Thoracic aorta (tissue), 2 donors: Measurements from ENCODE around the gene XPC. TPM values are rescaled to one million over a fixed set of nuclear protein-coding genes. Genes with fewer than 3 reads are reported as not detected.

Experiments used
- ATAC-seq: fragments of 150-250 bp; one replicate; pipeline ENCODE4 v1.8.0; 2017; ENCODE audit warnings: low read depth; ENCODE audit not compliant: insufficient number of reproducible peaks, low FRiP score
- DNase-seq: peaks from one replicate; pipeline ENCODE4 v3.0.0-alpha.2; 2020; ENCODE audit warnings: low spot score
- H3K27ac ChIP-seq, 2 donors: fragments of 200-600 bp; sonication (generic); 1 replicate in 1 of 2; 2 replicates in 1 of 2; pipeline ENCODE4 v1.5.1; 2016; ENCODE audit warnings: mild to moderate bottlenecking in 2 of 2, moderate library complexity in 2 of 2
- H3K27me3 ChIP-seq: fragments of 200-600 bp; sonication (generic); replicated peaks from 2 replicates; pipeline ENCODE4 v1.6.0; 2016; ENCODE audit warnings: mild to moderate bottlenecking; ENCODE audit not compliant: insufficient read depth
- H3K36me3 ChIP-seq: fragments of 200-600 bp; sonication (generic); one replicate; pipeline ENCODE4 v1.5.1; 2016
- H3K4me1 ChIP-seq, 2 donors: fragments of 200-600 bp; sonication (generic); 1 replicate in 1 of 2; 2 replicates in 1 of 2; pipeline versions ENCODE4 v1.5.1 to v1.6.0; 2016; ENCODE audit warnings: low read depth in 2 of 2, mild to moderate bottlenecking in 1 of 2; ENCODE audit not compliant: control insufficient read depth in 1 of 2
- H3K4me3 ChIP-seq: fragments of 200-600 bp; sonication (generic); 2 replicates; pipeline ENCODE4 v1.5.1; 2016; ENCODE audit warnings: mild to moderate bottlenecking
- H3K9me3 ChIP-seq: fragments of 200-600 bp; sonication (generic); 2 replicates; pipeline ENCODE4 v1.5.1; 2016
- total RNA-seq, 2 donors: library from RNA; depleted of rRNA; stranded (reverse); fragments of >200 nt; gene quantifications; one replicate each; pipeline versions ENCODE4 v1.1.0 to v1.2.3, GENCODE V29; 2016
- TF ChIP-seq, protein P1 (sequence below): fragments of 200-600 bp; sonication (generic); IDR thresholded peaks from one replicate; pipeline ENCODE4 v1.5.1; 2019; ENCODE audit warnings: antibody characterized with exemption

The XPC gene
- total RNA-seq, 2 donors from 2014 or later: 49.2 to 57.1 TPM

DNA sequence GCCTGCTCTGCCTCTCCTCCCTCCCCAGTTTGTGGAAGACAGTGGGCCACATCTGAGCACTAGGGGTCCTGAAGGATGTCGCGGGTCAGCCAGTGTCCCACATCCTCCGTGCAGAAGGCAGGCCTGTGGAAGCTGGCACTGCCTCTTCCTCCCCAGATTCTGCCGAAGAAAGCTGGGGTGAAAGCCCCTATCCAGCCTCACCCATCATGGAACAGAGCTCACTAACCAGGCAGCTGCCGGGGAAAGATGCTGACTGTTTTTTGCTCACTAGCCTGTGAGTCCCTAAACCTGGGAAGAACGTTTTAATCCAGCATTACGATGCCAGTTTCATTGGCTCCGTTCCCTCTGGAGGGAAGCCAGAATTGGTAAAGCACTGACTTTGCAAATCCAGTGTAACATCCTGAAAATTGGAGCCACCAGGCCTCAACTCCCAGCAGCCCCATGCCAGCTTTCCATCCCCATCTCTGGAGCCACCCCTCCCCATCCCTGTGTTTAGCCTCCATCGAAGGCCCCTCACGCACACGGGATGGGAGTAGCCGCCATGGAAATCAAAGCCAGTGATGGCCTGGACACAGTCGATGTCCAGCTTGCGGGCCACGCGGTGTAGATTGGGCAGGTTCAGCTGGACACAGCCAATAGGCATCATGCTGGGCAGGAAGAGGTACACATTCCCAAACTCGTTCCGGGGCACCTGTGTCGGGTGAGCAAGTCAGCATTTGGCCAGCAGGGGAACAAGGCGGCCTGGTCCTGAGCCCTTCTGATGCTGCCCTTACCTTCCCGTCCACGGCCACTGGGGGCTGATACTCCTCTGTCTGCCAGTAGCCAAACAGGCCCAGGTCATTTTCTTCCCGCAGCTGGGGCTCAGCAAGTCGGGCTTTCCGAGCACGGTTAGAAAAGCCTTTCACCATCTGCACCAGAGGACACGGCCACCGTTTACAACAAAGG lies 30.1 kb downstream of the XPC start:
- no peaks in the 10 kb centered on the region for H3K27me3 ChIP-seq
- H3K4me1 ChIP-seq: peaks cover 34 to 47% of the 10 kb centered on the region in 2 donors
- H3K4me3 ChIP-seq: no peak overlapping the region
- no peak for DNase-seq
- TF ChIP-seq, protein P1, sequence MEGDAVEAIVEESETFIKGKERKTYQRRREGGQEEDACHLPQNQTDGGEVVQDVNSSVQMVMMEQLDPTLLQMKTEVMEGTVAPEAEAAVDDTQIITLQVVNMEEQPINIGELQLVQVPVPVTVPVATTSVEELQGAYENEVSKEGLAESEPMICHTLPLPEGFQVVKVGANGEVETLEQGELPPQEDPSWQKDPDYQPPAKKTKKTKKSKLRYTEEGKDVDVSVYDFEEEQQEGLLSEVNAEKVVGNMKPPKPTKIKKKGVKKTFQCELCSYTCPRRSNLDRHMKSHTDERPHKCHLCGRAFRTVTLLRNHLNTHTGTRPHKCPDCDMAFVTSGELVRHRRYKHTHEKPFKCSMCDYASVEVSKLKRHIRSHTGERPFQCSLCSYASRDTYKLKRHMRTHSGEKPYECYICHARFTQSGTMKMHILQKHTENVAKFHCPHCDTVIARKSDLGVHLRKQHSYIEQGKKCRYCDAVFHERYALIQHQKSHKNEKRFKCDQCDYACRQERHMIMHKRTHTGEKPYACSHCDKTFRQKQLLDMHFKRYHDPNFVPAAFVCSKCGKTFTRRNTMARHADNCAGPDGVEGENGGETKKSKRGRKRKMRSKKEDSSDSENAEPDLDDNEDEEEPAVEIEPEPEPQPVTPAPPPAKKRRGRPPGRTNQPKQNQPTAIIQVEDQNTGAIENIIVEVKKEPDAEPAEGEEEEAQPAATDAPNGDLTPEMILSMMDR: no peak
- H3K9me3 ChIP-seq: no peaks in the 10 kb centered on the region
- ATAC-seq: no peak
- H3K27ac ChIP-seq: peak overlapping the region; percentile 94 to 98
- H3K36me3 ChIP-seq: peaks cover 22% of the 10 kb centered on the region

DNA sequence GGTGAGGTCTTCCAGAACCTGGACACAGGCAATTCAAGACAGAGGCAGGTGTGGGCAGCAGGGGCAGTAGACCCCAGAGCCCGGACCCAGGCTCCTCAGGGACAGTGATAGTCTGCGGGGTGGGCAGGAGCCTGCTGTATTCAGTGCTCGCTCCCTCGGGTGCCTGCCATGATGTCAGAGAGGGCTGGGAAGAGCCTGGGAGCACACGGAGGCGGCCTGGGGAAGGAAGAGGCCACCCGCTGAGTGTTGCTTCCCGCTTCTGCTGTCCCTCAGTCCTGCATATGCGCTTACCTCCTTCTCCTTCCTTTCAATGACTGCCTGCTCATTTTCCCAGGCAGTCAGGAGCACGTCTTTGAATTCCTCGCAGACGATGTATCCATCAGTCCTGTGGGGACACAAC lies 30.8 kb downstream of the XPC start:
- H3K4me1 ChIP-seq: peaks cover 40 to 53% of the 10 kb centered on the region in 2 donors
- DNase-seq: no peak
- no peak overlapping the region for H3K4me3 ChIP-seq
- H3K36me3 ChIP-seq: peaks cover 21% of the 10 kb centered on the region
- H3K27ac ChIP-seq: peak overlapping the region; percentile 94 to 98
- ATAC-seq: no peak
- H3K9me3 ChIP-seq: no peaks in the 10 kb centered on the region
- H3K27me3 ChIP-seq: no peaks in the 10 kb centered on the region
- TF ChIP-seq, protein P1: no peak

DNA sequence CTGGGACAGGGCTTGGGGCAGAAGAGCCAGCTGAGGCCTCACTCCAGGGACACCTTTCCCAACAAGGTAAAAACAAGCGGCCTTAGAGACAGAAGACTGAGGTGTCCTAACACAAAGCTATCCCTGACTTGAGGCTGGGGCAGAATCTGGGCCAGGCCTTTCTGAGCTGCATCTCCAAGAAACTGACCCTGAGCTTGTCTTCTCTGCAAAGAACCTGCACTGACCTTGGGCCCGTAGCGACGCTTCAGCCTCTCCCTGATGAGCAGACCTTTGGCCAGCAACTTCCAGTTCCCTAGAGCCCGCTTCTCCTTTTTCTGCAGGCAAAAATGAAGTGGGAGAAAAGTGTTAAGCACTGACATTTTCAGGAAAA lies 31.4 kb downstream of the XPC start:
- Histone ChIP-seq H3K27me3 (no peaks in the 10 kb centered on the region), H3K9me3 (no peaks in the 10 kb centered on the region), H3K27ac (peak overlapping the region; percentile 94 to 98), H3K4me3 (no peak overlapping the region), H3K4me1 (peaks cover 44 to 59% of the 10 kb centered on the region in 2 donors), H3K36me3 (peaks cover 16% of the 10 kb centered on the region)
- TF ChIP-seq, protein P1: no peak
- no peak for ATAC-seq
- DNase-seq: no peak

DNA sequence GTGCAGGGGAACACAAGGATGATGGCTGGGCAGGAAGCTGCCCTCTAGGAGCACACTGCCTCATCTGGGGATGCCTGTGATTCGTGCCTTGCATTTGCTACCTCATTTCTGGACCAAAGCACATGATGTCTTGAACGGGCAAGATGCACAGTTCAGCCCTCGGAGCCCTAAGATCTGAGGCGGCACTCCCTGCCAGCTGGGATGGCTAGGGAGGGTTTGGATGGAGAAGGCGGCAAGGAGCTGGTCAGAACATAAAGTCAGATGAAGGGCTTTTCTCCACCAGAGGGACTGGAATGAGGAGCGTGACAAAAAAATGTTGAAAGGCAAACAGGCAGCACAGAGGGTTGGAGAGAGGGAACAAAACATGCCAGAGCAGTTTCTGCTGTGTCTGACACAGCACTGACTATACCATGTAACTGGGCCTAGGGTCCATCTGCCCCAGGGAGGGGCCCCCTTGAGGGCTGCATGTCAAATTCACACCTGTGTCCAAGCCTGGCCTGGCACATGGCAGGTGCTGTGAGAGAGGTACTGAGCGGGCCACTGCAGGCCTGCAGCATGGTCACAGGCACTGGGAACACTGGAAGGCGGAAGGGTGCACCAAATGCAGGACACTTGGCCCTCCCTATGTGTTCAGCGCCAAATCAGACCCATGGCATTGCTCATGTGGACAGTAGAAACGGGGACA lies 31.9 kb downstream of the XPC start:
- no peak overlapping the region for H3K4me3 ChIP-seq
- TF ChIP-seq, protein P1: no peak
- ATAC-seq (no peak), DNase-seq (no peak)
- H3K36me3 ChIP-seq: peaks cover 19% of the 10 kb centered on the region
- H3K4me1 ChIP-seq: peaks cover 48 to 64% of the 10 kb centered on the region in 2 donors
- peak overlapping the region; percentile 94 to 98 for H3K27ac ChIP-seq
- no peaks in the 10 kb centered on the region for H3K27me3 ChIP-seq
- no peaks in the 10 kb centered on the region for H3K9me3 ChIP-seq
